Sigmoid colon (tissue), 7 donors: Measurements from ENCODE around the gene IFIT1. TPM values are rescaled to one million over a fixed set of nuclear protein-coding genes. Genes with fewer than 3 reads are reported as not detected.

Experiments used
- DNase-seq: peaks from one replicate; pipeline ENCODE4 v3.0.0-alpha.2; 2019
- H3K27ac ChIP-seq, 4 donors: fragments of 200-600 bp; sonication (generic); one replicate each; pipeline ENCODE4 v1.5.1; 2016 to 2019; ENCODE audit warnings: mild to moderate bottlenecking in 1 of 4
- H3K27me3 ChIP-seq, 3 donors: fragments of 200-600 bp; sonication (generic); one replicate each; pipeline ENCODE4 v1.5.1; 2019; ENCODE audit warnings: mild to moderate bottlenecking in 1 of 3
- H3K36me3 ChIP-seq, 4 donors: fragments of 200-600 bp; sonication (generic); one replicate each; pipeline ENCODE4 v1.5.1; 2016 to 2019
- H3K4me1 ChIP-seq, 4 donors: fragments of 200-600 bp; sonication (generic); one replicate each; pipeline ENCODE4 v1.5.1; 2017 to 2019
- H3K4me3 ChIP-seq, 4 donors: fragments of 200-600 bp; sonication (generic); one replicate each; pipeline ENCODE4 v1.5.1; 2017 to 2019; ENCODE audit warnings: mild to moderate bottlenecking in 2 of 4, moderate library complexity in 1 of 4
- H3K9me3 ChIP-seq, 4 donors: fragments of 200-600 bp in 3 of 4; sonication (generic) in 3 of 4; one replicate each; pipeline versions ENCODE4 v1.5.1 to v1.6.1; 2013 to 2019
- CTCF ChIP-seq, 4 experiments: fragments of 450-650 bp in 3 of 4; fragments of 200-600 bp in 1 of 4; IDR thresholded peaks; one replicate each; pipeline ENCODE4 v1.5.1; 2016 to 2019; ENCODE audit warnings: antibody characterized with exemption in 4 of 4, mild to moderate bottlenecking in 3 of 4, moderate library complexity in 2 of 4
- EP300 ChIP-seq, 4 donors: sonication (generic); formaldehyde crosslinking; IDR thresholded peaks; one replicate each; pipeline ENCODE4 v1.6.1; 2017; ENCODE audit warnings: antibody characterized with exemption in 4 of 4
- POLR2A ChIP-seq, 2 donors: fragments of 450-650 bp; IDR thresholded peaks; one replicate each; pipeline ENCODE4 v1.6.1; 2016; ENCODE audit warnings: antibody characterized with exemption in 2 of 2, mild to moderate bottlenecking in 2 of 2, moderate library complexity in 2 of 2
- POLR2AphosphoS5 ChIP-seq, 4 donors: sonication (generic); formaldehyde crosslinking; IDR thresholded peaks; one replicate each; pipeline ENCODE4 v1.6.1; 2017; ENCODE audit warnings: antibody characterized with exemption in 4 of 4
- WGBS, 2 donors: extraction: QIAGEN DNeasy Blood & Tissue Kit; methylation state at CpG; one replicate each; pipeline ENCODE4 v1.1.7; 2013; 5-methylcytosine and 5-hydroxymethylcytosine counted together
- intact Hi-C: fragments of 100-400 bp; cut with DNase I; formaldehyde crosslinking; loops from one replicate; pipeline ENCODE4 v1.15.1; 2023
- polyA plus RNA-seq, 3 donors: library from polyadenylated mRNA; stranded (reverse); fragments of 200-250 nt; gene quantifications; one replicate each; pipeline ENCODE4 v1.2.3, GENCODE V29; 2013
- total RNA-seq, 4 donors: library from RNA; depleted of rRNA; stranded (reverse); fragments of >200 nt; gene quantifications; one replicate each; pipeline ENCODE4 v1.1.0, GENCODE V29; 2016
- donor health status: healthy with polysubstance abuse.
- donor health status: Bipolar disorder and iron deficiency.
- donor health status: healthy.

The IFIT1 gene
- total and polyA plus RNA-seq, 7 donors, result 6.9 to 33.5 (median 19.4) TPM

- Histone ChIP-seq H3K27me3 (no peaks in the 10 kb centered on the region), H3K9me3 (no peaks in the 10 kb centered on the region)
Measured at GRCh38 chr10:89357096-89357495, 35.3 kb upstream of the IFIT1 start.

GRCh38 chr10:89357975-89358374, 34.4 kb upstream of the IFIT1 start:
- 71 to 91% methylated on average over 2 of the region's 2 CpGs for WGBS, 2 donors
- Histone ChIP-seq H3K4me3 (no peak overlapping the region), H3K4me1 (no peaks in the 10 kb centered on the region), H3K27ac (no peak overlapping the region), H3K27me3 (no peaks in the 10 kb centered on the region), H3K9me3 (no peaks in the 10 kb centered on the region), H3K36me3 (no peaks in the 10 kb centered on the region)
- intact Hi-C loops, result no loop called here
- no peak for TF ChIP-seq POLR2A (IDR thresholded peaks at IDR 0.05)
- no peak for TF ChIP-seq EP300 (IDR thresholded peaks at IDR 0.05)
- TF ChIP-seq CTCF (IDR thresholded peaks at IDR 0.05), result no peak
- no peak for TF ChIP-seq POLR2AphosphoS5 (IDR thresholded peaks at IDR 0.05)
- no peak for DNase-seq

More at GRCh38 chr10:89357096-89357495, 35.3 kb upstream of the IFIT1 start:
- no peak overlapping the region for H3K27ac ChIP-seq
- TF ChIP-seq EP300 (IDR thresholded peaks at IDR 0.05) (no peak), POLR2A (IDR thresholded peaks at IDR 0.05) (no peak), CTCF (IDR thresholded peaks at IDR 0.05) (no peak), POLR2AphosphoS5 (IDR thresholded peaks at IDR 0.05) (no peak)
- no peaks in the 10 kb centered on the region for H3K36me3 ChIP-seq
- no peak for DNase-seq
- H3K4me1 ChIP-seq, result peaks cover 0 to 8% (median 4%) of the 10 kb centered on the region in 4 donors
- intact Hi-C loops, result no loop called here
- no peak overlapping the region for H3K4me3 ChIP-seq
- WGBS, 2 donors, result 76 to 89% methylated on average over 1 of the region's 1 CpG

GRCh38 chr10:89360157-89360556, 32.3 kb upstream of the IFIT1 start:
- Histone ChIP-seq H3K27ac (no peak overlapping the region), H3K27me3 (no peaks in the 10 kb centered on the region), H3K36me3 (no peaks in the 10 kb centered on the region), H3K4me1 (peaks cover 0 to 6% (median 2%) of the 10 kb centered on the region in 4 donors), H3K4me3 (no peak overlapping the region), H3K9me3 (no peaks in the 10 kb centered on the region)
- no peak for TF ChIP-seq EP300 (IDR thresholded peaks at IDR 0.05)
- TF ChIP-seq POLR2A (IDR thresholded peaks at IDR 0.05), result no peak
- TF ChIP-seq CTCF (IDR thresholded peaks at IDR 0.05), result no peak
- no peak for TF ChIP-seq POLR2AphosphoS5 (IDR thresholded peaks at IDR 0.05)
- intact Hi-C loops, result no loop called here
- DNase-seq, result no peak

GRCh38 chr10:89362929-89363328, 29.5 kb upstream of the IFIT1 start:
- Histone ChIP-seq H3K9me3 (no peaks in the 10 kb centered on the region), H3K27me3 (no peaks in the 10 kb centered on the region)
- intact Hi-C loops, result no loop called here

More at GRCh38 chr10:89362929-89363328, 29.5 kb upstream of the IFIT1 start:
- no peak for DNase-seq
- Histone ChIP-seq H3K36me3 (no peaks in the 10 kb centered on the region), H3K4me1 (peaks cover 0 to 11% (median 9%) of the 10 kb centered on the region in 4 donors), H3K4me3 (no peak overlapping the region), H3K27ac (no peak overlapping the region)
- TF ChIP-seq CTCF (IDR thresholded peaks at IDR 0.05), result no peak
- TF ChIP-seq EP300 (IDR thresholded peaks at IDR 0.05), result no peak
- no peak for TF ChIP-seq POLR2A (IDR thresholded peaks at IDR 0.05)
- TF ChIP-seq POLR2AphosphoS5 (IDR thresholded peaks at IDR 0.05), result no peak
